DLD1 (cell line): Measurements from ENCODE around the gene ENPP4.
"Not testable (repeated sequence)": the region's sequence is repeated elsewhere in the genome, so short reads cannot be mapped to it uniquely, and the experiment has no call there.

ENCODE experiments used
- in situ Hi-C: cut with HindIII; loops from 2 replicates; pipeline ENCODE4 v1.10.0; 2017; ENCODE audit warnings: low sequenced_read_pairs

Gene ENPP4

GRCh38 chr6:46129291-46129628, 529 bp upstream of the ENPP4 start:
- in situ Hi-C loops = no loop called here

GRCh38 chr6:46130666-46131065, 877 bp downstream of the ENPP4 start:
- in situ Hi-C loops = no loop called here

- in situ Hi-C loops = not testable (repeated sequence)
Observed at GRCh38 chr6:46131291-46131690, 1.5 kb downstream of the ENPP4 start.

GRCh38 chr6:46134216-46134615, 4.4 kb downstream of the ENPP4 start:
- in situ Hi-C loops = no loop called here

GRCh38 chr6:46135176-46135575, 5.4 kb downstream of the ENPP4 start:
- in situ Hi-C loops = no loop called here

- in situ Hi-C loops = no loop called here
Observed at GRCh38 chr6:46136831-46137230, 7.0 kb downstream of the ENPP4 start.

- in situ Hi-C loops = no loop called here
Observed at GRCh38 chr6:46137387-46137786, 7.6 kb downstream of the ENPP4 start.

- in situ Hi-C loops = no loop called here
Observed at GRCh38 chr6:46138281-46138680, 8.5 kb downstream of the ENPP4 start.

- in situ Hi-C loops = no loop called here
Observed at GRCh38 chr6:46144270-46144669, 14.5 kb downstream of the ENPP4 start.

GRCh38 chr6:46149066-46149465, 19.3 kb downstream of the ENPP4 start:
- in situ Hi-C loops = not testable (repeated sequence)

- in situ Hi-C loops = no loop called here
Observed at GRCh38 chr6:46156701-46157100, 26.9 kb downstream of the ENPP4 start.

GRCh38 chr6:46159229-46159628, 29.4 kb downstream of the ENPP4 start:
- in situ Hi-C loops = no loop called here

GRCh38 chr6:46160102-46160501, 30.3 kb downstream of the ENPP4 start:
- in situ Hi-C loops = no loop called here

GRCh38 chr6:46170357-46171289, 40.8 kb downstream of the ENPP4 start, which contains the start of gene ENPP5:
ENPP5 (minus strand) TSS chr6:46170980; CDS start chr6:46168262, 2,718 bp downstream.
- in situ Hi-C loops = no loop called here

GRCh38 chr6:46172176-46172575, 42.4 kb downstream of the ENPP4 start:
- in situ Hi-C loops = no loop called here

- in situ Hi-C loops = no loop called here
Observed at GRCh38 chr6:46174904-46175303, 45.1 kb downstream of the ENPP4 start.

GRCh38 chr6:46175446-46175845, 45.7 kb downstream of the ENPP4 start:
- in situ Hi-C loops = no loop called here

- in situ Hi-C loops = no loop called here
Observed at GRCh38 chr6:46175976-46176375, 46.2 kb downstream of the ENPP4 start.

- in situ Hi-C loops = no loop called here
Observed at GRCh38 chr6:46184114-46184513, 54.3 kb downstream of the ENPP4 start.

- in situ Hi-C loops = no loop called here
Observed at GRCh38 chr6:46186583-46186982, 56.8 kb downstream of the ENPP4 start.

GRCh38 chr6:46189726-46190125, 59.9 kb downstream of the ENPP4 start:
- in situ Hi-C loops = no loop called here

- in situ Hi-C loops = no loop called here
Observed at GRCh38 chr6:46190889-46191288, 61.1 kb downstream of the ENPP4 start.

- in situ Hi-C loops = no loop called here
Observed at GRCh38 chr6:46191961-46192360, 62.2 kb downstream of the ENPP4 start.
